GM18909 (cell line): ENCODE data around the gene COPZ1.
"Not testable (repeated sequence)": the region's sequence is repeated elsewhere in the genome, so short reads cannot be mapped to it uniquely, and the experiment has no call there.

Experiments
- ATAC-seq: cut with Tn5 transposase; IDR thresholded peaks from one replicate; pipeline ENCODE4 v1.9.1; 2021; ENCODE audit warnings: mild to moderate bottlenecking; ENCODE audit not compliant: unreplicated experiment, poor library complexity

Gene COPZ1

GRCh38 chr12:54324617-54325441, at the start of gene COPZ1:
Gene COPZ1, plus strand, starts transcription at chr12:54325131. Its CDS starts 33 bp downstream, at chr12:54325164.
- peak; percentile 99 for ATAC-seq

GRCh38 chr12:54276368-54276767, 48.6 kb upstream of the COPZ1 start:
- no peak for ATAC-seq

- no peak for ATAC-seq
Observed at GRCh38 chr12:54277823-54278276, 47.1 kb upstream of the COPZ1 start.

DNA sequence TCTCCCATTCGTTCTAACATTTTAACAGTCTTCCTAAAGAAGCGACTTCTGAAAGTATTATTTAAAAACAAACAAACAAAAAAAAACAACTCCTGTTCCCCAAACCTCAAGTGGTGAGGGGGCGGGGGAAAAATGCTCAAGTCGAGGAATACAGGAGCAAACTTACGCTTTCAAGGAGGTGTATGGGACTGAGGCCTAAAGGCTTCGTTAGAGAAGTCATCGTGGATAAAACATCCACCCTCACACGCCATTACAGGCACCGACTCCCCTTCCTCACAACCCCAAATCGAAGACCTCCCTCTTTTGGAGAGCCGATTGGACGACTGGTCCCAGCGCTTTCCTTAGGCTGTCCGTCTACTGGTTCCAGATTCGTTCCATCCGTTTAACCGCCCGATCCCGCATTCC, 45.7 kb upstream of the COPZ1 start:
- no peak for ATAC-seq

DNA sequence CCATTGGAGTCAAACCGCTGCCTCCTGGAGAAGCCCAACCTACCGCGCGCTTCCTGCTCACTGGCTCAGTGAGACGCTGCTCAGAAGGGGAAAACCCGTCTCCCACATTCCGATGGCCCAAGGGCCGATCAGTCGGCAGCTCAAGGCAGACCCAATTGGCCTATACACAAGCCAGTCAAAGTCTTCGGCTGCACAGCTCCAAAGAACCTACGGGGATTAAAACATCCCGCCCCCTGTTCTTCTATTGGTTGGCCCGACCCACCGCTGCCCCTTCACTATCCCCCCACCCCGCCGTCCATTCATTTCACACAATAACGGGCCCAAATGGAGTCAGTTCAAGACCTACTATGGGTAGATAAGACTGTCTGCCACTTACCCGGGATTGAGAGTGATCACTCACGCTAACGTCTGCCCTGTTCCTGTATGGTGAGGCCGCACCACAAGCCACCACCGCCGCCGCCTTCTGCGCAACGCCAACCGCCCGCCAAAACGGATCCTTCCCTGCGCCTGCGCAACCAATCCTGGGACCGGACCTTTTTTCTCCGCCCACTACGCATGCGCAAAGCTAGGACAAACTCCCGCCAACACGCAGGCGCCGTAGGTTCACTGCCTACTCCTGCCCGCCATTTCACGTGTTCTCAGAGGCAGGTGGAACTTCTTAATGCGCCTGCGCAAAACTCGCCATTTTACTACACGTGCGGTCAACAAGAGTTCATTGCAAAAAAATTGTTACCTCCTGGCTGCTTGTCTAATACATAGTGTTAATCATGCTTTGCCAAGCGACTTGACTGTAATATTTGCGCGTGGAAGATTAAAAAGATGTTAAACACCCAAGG, 45.1 kb upstream of the COPZ1 start, which contains the start of gene CBX5:
Gene CBX5, minus strand, starts transcription at position 491 of the 836 bp plus-strand sequence. CDS start 22,472 bp downstream, outside the sequence.
- peak; percentile 74 for ATAC-seq

DNA sequence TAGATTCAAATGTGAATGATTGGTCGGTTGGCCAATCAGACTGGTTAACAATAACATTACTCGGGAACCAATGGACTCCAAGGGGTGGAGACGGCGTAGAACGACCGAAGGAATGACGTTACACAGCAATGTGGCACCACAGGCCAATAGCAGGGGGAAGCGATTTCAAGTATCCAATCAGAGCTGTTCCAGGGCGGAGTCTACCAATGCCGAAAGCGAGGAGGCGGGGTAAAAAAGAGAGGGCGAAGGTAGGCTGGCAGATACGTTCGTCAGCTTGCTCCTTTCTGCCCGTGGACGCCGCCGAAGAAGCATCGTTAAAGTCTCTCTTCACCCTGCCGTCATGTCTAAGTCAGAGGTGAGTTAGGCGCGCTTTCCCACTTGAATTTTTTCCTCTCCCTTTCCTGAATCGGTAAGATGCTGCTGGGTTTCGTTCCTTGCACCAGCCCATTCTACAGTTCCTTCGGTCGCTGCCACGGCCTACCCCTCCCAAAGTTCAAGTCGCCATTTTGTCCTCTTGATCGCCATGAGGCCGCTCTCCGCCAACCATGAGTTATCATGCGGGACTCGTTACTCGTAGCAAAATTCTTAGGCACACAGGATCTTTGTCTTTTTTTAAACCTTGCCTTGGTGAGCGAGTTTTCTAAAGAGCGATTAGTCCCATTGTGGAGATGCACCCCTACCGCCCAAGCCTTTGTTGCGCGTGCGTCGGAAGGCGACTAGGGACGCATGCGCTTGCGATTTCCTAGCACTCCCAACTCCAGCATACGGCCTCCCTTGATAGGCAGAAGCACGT, 44.3 kb upstream of the COPZ1 start, which contains the start of gene HNRNPA1:
Gene HNRNPA1, plus strand, starts transcription at position 259 of the 793 bp plus-strand sequence. Its CDS starts 82 bp downstream, at position 341.
- peak; percentile 90 for ATAC-seq

DNA sequence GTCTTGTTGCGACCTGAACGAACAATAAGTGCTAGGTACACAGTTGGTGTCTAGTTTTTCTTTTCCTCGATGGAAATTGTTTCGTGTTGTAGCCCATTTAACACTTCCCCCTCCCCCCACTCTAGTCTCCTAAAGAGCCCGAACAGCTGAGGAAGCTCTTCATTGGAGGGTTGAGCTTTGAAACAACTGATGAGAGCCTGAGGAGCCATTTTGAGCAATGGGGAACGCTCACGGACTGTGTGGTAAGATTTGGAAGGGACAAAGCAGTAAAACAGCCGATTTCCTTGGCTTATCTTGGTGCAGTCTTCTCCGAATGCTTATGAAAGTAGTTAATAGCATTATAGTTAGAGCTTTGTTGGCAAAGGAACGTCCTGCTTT, 43.7 kb upstream of the COPZ1 start:
- ATAC-seq = not testable (repeated sequence)

DNA sequence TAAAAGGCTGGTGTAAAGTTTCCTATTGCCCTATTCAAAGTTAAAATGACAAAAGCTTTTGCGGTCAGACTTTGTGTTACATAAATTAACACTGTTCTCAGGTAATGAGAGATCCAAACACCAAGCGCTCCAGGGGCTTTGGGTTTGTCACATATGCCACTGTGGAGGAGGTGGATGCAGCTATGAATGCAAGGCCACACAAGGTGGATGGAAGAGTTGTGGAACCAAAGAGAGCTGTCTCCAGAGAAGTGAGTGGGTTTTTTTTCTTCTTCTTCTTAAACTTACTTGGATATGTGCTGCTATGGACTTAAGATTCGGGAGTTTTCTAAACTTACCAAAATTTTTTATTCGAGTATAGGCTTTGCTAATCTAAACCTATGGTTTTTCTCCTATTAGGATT, 43.2 kb upstream of the COPZ1 start:
- not testable (repeated sequence) for ATAC-seq

GRCh38 chr12:54282949-54283593, 41.9 kb upstream of the COPZ1 start:
- ATAC-seq = no peak

DNA sequence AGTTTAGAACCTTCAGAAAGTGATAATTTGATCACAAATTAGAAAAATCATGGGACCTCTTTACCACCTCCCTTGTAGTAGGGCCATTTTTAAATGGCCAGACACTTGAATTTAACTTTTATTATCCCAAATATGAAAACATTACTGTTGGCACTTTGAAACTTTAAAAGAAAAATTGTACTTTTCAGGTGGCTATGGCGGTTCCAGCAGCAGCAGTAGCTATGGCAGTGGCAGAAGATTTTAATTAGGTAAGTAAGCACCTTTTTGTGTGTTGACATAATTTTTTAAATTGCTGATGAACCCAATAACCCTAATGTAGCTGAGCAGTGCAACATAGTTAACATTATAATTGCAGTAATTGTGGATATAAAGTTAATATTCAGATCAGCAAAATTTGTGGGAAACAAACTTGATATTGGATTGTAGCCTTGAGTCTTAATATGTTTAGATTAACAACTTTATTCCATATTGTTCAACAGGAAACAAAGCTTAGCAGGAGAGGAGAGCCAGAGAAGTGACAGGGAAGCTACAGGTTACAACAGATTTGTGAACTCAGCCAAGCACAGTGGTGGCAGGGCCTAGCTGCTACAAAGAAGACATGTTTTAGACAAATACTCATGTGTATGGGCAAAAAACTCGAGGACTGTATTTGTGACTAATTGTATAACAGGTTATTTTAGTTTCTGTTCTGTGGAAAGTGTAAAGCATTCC, 40.7 kb upstream of the COPZ1 start:
- ATAC-seq = not testable (repeated sequence)

- ATAC-seq = no peak
Observed at GRCh38 chr12:54285150-54286041, 39.5 kb upstream of the COPZ1 start.

DNA sequence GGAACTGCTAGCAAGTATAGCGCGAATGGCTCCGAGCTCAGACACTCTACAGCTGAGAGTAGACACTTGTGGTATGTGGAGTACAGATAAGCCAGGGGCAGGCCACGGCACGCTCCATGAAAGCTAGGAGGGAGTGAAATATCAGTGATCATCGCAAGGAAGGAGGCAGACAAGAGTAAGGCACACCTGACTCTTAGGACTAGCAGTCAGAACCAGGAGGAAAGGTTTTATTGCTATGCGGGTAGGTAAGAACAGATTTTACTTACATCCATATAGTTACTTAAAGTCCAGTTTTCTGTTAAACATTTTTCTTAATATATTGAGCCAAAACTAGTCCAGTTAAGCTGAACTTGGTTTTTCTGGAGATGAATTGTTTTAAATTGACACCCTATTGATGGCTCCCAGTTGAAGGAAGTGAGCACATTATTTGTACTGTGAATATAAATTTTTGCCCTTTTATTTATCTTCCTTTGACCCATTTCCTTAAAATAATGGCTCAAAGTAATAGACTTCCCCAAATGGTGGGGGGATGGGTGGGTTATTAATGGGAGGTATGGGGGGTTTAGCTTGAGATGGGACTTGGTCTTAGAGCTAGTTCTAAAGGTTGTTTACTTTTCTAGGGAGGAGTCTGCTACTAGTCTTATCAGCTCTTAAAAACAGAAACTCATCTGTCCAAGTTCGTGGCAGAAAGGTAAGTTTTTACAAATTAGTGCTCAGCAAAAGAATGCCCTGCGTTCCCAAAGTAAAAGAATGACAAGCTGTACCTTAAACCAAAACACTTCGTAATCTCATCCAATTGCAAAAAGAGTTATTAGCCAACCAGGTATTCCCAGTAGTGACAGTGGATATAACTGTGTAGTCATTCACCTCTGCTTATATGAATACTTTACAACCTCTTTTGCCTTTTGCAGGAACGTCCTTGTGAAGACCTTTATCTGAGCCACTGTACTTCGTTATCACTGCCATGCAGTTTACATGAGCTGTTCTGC, 38.6 kb upstream of the COPZ1 start:
- ATAC-seq = no peak

DNA sequence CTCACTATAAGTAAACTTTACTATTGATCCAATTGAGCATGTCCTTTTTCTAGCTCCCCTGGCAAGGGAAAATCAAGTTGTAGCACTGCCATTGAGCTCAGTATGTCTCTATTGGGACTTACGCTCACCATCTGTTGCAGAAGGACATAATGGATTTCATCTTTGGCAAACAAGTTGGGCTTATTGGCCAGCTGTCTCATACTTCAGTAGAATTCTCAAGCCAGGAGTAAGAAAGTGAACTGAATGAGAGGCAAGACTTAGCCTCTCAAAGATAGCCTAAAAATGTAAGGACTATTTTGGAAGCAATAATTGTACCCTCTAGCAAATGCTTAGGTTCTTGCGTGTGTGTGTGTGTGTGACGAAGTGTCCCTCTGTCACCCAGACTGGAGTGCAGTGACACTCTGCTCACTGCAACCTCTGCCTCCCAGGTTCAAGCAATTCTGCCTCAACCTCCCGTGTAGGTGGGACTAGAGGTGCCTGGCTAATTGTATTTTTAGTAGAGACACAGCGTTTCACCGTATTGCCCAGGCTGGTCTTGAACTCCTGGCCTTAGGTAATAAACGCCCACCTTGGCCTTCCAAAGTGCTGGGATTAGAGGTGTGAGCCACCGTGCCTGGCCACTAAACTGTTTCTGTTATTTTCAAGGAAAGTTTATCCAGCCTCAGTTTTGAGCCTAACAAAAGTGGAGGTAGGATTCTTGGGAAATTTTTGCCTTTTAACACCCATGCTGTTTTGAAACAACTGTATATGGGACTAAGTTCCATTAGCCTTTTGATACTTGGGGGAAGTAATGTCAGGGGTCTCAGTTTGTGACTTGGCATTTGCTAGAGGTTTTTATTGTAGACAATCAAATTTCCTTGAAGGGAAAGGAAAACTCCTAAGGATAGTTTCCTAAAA, 37.4 kb upstream of the COPZ1 start:
- ATAC-seq = no peak

DNA sequence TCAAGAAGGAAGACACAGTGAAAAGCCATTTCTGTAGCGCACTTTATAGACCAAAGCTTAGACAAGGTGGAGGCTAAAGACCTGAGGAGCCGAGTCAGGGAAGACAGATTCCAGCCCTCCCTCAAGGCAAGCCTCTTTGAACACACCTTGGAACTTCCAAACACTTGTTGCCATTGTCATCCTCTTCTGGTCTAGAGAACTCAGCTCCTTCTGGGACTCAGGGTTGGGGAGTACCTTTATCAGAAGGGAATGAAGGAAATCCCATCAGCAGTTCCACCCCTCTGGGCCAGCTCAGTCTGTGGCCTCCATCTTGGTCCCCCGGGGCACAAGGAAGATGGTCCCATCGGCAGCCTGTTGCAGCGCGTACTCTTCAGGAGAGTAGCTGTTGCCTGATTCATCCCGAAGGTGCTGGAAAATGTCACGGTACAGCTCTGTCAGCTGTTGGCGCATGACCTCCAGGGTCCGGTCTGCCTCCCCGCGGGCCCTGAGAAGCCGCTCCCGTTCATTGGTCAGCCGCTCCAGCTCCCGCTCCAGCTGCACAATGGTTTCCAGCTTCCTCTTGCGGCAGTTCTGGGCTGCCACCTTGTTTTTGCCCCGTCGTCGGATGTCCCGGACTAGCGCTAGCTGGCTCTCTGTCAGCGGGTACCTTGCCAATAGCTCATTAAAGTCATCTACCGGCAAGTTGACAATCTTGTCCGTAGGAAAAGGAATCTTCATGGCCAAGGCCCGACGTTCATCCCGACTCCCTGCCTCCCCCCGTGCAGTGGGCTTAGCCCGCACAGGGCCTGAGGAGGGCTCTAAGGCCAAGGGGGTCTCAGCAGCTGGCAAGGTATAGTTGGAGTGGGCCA, 32.6 kb upstream of the COPZ1 start:
- ATAC-seq = no peak

DNA sequence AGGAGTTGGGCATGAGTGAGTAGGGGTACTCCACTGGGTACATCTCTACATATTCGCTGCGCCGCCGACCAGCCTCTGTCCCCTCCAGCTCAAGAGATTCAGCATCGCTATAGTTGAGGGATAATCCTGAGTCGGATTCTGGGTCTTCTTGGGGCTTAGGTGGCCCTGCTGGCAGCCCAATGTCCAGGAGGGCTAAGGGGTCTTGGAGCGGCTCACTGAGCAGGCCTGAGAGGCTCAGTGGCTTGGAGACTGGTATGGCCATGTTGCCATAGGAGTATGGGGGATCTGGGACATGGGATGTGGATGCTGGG, 32.0 kb upstream of the COPZ1 start:
- ATAC-seq = no peak
